Retina (tissue), 1 donor: ENCODE results near the gene EPHA10.
A peak's percentile ranks its signal among the peaks of the same experiment; 100 is the strongest.
"Not testable (repeated sequence)": the region's sequence is repeated elsewhere in the genome, so short reads cannot be mapped to it uniquely, and the experiment has no call there.

Experiments
- DNase-seq: peaks from one replicate; pipeline ENCODE4 v3.0.0-alpha.2; 2016

The EPHA10 gene

DNA sequence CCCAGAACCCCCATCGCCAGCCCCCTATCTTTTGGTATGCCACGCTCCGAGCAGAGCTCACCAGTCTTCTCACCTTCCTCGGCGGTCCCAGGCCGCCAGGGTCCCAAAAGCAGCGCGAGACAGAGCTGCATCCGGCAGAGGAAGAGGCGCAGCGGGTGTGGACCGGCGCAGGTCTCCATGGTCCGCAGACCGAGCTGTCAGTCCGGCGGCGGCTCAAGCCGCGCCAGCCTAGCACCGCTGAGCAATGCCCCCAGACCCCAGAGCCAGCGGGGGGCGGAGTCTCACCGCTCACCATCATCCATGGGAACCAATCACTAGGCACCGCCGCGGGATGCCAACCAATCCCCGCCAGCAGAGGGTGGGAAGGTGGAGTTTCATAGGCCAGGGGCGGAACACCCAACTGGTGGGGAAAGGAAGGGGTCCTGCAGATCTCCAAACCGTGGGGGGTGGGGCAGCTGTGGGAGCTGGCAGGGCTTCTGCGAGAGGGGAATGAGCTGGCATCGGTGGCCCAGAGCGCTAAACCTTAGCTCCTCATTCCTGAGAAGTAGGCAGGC, at the start of gene EPHA10:
EPHA10 (minus strand) TSS at position 233 of the 554 bp plus-strand sequence; CDS start at position 179, 54 bp downstream.
- peak; percentile 89 for DNase-seq

DNA sequence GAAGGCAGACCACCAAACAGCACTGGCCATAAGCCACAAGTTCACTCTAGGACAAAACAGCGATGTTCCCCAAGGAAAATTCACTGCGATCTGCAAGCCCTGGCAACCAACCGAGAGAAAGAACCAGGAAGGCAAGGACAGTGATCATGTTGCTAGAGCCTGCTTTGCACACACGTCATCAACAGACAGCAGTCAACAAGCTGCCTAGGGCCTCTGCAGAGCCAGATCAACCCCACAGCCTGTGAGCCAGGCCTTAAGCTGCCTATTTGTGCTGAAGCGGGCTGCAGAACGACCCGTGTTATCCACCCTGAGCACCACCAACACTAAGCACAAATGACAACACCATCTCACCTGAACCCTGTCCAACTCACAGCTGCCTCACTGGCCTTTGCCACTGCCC, 49.3 kb upstream of the EPHA10 start:
- no peak for DNase-seq

- no peak for DNase-seq
These were observed 48.7 kb upstream of the EPHA10 start for GRCh38 chr1:37813529-37814145.

- peak; percentile 78 for DNase-seq
These were observed 46.2 kb upstream of the EPHA10 start for GRCh38 chr1:37811027-37811655.

DNA sequence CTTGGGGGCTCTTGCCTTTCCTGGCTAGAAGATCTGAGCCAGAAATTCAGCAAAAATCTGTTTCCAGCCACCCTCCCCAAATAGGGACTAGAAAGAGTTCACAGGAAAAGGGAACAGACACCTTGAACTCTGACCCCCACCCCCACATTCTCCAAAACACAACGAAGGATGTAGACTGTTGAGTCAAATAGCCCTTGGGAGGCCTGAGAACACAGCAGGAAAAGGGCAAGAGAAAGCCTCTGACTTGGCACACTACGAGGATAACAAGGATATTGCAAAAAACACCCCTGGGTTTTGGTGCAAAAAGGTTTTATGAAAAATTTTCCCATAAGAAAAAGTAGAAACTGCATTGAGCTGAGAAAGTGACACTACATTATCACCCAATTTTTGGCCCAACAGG, 45.0 kb upstream of the EPHA10 start:
- no peak for DNase-seq

DNA sequence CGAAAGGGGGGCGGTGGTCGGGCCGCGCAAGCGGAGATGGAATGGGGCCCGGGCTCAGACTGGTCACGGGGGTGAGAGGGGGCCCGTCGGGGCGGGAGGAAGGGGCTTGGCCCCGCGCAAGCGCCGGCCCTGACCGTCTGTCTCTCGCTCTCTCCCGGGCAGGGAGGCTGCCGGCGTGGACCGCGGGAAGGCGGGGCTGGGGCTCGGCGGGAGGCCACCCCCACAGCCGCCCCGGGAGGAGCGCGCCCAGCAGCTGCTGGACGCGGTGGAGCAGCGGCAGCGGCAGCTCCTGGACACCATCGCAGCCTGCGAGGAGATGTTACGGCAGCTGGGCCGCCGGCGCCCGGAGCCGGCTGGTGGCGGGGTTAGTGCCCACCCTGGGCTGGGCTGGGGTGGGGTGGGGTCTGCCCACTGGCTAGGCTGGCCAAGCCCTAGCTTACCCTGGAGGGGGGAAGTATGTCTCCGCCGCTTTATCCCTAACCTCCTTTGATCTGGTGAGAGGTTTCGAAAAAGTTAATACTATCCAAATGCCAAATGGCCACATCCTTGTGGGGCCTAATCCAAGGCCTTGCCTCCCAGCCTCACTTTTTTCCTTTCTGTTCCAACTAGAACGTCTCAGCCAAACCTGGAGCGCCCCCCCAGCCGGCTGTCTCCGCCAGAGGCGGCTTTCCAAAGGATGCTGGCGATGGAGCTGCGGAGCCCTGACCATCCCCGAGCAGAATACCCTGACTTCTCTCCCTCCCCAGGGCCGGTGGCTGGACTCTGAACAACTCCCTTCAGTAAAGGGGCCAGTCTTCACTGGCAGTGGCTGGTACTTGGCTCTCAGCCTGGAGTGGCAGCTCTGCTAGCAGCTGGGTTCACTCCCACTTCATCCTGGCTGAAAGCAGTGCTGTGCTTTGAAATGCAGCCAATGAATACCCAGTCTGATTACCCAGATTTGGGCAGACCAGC, 43.7 kb upstream of the EPHA10 start:
- DNase-seq = peak; percentile 77

- peak; percentile 92 for DNase-seq
These were observed 42.8 kb upstream of the EPHA10 start, which contains the start of the genes C1orf122 and YRDC for GRCh38 chr1:37807555-37808368. Gene C1orf122, plus strand, starts transcription at chr1:37807790. Its CDS starts 615 bp downstream, at chr1:37808405. Gene YRDC, minus strand, starts transcription at chr1:37808208. Its CDS starts 28 bp downstream, at chr1:37808180.

DNA sequence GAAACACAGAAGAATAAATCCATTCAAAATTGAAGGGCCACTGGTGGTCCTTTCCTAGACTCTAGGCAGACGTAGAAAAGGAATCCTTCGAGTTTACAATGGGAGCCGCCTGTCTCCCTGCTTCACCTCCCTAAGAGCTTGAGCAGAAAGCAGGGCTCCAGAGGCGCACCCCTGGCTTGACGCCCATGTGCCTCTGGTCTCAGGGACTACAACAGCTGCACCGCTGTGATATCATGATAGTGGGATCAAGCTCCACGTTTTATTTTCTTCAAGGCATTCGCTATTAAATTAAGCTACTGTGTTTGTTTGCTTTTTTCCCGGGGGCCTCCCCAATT, 42.3 kb upstream of the EPHA10 start:
- no peak for DNase-seq

- no peak for DNase-seq
These were observed 37.5 kb upstream of the EPHA10 start for GRCh38 chr1:37802439-37802838.

GRCh38 chr1:37797750-37798345, 32.9 kb upstream of the EPHA10 start:
- no peak for DNase-seq

DNA sequence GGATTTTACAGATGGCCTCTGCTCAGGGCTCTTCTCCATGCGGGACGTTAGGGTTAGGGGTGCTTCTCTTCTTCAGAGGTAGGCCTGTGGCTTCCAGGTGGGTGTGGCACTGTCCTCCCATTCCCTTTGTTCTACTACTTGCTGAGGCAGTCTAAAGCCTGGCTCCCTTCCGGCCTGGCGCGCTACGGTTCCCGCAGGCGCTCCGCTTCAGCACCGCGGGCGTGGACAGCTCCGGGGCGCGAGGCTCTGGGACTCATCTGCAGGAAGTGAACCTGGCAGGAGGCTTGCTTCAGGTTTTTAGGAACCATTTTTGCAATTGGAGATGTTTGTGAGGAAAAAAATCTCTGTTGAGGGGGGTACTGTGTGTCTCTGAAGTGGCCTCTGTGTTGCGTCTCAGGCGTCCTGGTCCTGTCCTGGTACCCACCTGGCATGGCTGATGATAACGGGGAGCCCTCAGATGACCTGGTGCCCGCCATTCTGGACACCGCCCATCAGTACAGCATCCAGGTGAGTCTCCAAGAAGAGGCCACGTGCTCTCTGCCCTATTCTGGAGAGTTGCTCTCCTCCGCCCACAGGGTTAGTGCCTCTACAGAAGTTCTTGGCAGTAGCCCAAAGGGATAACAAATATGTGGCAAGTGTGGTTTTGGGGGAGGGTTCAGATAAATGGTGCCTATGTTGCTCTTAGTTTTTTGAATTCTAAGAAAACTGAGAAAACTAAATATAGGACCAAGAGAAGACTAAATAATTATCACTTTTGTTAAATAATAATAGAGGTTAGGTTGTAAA, 30.6 kb upstream of the EPHA10 start:
- DNase-seq = peak; percentile 76

DNA sequence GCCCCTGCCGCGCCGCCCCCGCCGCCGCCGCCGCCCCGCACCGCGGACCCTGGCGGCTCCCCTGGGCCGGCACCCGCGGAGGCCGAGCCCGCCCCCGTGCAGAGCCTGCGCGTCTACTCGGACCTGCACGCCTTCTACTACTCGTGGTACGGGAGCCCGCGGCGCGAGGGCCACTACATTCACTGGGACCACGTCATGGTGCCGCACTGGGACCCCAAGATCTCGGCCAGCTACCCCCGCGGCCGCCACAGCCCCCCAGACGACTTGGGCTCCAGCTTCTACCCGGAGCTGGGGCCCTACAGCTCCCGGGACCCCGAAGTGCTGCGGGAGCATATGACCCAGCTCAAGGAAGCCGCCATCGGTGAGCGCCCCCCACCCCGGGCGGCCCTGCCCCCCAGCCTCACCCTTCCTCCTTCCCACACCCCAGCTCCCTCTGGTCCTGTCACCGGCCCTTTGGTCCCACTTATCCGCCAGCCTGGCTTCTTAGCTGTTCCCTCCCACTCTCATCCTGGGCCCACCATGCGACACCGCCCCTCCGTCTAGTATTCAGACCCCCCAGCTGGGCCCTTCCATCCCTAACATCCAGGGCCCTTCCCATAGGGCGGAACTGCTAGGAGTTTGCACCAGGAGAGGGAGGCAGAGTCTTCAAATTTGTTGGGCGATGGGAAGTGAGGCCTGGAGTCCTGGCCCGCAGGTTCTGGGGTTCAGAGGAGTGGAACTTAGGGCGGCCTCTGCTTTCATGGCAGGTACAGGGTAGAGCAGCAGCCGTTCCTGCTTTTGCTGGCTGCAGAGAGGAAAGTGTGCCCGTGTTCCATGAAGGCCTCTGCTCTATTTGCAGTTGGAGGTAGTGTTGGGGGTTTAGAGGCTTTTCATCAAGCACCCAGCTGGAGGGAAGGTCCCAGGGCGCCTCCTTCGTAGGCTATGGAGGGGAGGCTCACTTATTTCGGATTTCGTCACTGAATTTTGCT, 29.7 kb upstream of the EPHA10 start:
- peak; percentile 58 for DNase-seq

GRCh38 chr1:37793773-37794371, 29.0 kb upstream of the EPHA10 start, which contains the start of gene MANEAL:
Gene MANEAL, plus strand, starts transcription at chr1:37793847. Its CDS starts 336 bp downstream, at chr1:37794183.
- DNase-seq = peak; percentile 79

DNA sequence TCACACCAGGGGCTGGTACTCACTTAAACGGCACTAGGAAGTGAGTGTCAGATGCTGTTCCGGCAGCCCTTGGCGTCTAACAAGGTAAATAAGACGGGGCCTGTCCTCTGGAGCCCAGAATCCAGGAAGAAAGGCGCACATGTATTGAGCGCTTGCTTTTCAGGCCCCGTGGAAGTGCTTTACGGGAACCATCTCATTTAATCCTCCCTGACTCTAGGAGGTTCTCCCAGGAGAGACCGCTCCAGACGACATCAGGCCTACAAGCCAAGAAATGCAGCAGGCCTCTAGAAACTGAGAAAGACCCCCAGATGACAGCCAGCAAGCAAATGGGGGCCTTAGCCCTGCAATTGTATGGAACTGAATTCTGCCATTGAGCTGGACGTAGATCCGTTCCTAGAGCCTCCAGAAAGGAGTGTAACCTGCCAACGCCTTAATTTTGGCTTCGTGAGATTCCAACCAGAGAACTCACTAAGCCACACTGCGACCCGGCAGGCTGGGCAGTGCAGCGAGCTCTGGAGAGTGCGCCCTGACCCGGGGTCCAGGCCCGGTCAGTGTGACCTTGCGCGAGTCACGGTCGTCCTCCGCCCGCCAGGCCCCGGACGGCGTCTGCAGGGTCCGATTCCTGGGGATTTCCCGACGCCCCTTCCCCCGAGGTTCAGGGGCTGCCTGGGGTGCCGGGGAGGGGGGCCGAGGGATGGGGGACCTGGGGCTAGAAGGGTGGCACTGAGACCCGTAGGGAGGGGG, 28.2 kb upstream of the EPHA10 start:
- DNase-seq = peak; percentile 13

DNA sequence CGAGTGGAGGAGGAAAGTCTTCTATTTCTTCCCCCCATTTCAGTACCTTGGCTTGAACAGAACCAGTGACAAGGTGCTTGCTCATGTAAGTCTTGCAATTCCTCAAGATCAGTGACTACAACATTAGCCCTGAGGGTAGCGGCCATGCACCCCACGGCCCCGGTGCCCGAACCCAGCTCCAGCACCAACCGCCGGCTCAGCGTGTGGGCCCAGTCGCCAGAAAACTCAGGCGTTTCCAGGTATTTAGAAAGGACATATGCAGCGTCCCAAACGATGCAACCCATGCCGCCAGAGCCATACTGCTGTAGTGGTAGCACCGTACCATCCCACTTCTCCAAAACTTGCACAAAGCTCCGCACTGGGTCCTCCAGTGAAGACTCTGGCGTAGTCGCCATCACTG, 17.6 kb upstream of the EPHA10 start:
- no peak for DNase-seq

DNA sequence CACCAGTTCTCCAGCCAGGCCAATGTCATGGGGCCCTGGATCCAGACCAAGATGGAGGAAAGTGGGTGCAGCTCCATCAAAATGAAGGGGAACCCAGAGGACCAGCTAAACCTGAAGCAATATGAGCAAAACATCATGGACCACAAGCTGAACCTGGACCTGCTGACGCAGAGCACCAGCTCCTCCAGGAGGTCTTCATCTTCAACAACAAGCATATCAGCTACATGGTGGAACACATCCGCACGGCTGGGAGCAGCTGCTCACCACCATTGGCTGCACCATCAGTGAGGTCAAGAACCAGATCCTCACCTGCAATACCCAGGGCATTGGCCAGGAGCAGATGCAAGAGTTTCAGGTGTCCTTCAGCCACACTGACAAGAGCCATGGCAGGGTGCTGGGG, 13.7 kb upstream of the EPHA10 start:
- no peak for DNase-seq

DNA sequence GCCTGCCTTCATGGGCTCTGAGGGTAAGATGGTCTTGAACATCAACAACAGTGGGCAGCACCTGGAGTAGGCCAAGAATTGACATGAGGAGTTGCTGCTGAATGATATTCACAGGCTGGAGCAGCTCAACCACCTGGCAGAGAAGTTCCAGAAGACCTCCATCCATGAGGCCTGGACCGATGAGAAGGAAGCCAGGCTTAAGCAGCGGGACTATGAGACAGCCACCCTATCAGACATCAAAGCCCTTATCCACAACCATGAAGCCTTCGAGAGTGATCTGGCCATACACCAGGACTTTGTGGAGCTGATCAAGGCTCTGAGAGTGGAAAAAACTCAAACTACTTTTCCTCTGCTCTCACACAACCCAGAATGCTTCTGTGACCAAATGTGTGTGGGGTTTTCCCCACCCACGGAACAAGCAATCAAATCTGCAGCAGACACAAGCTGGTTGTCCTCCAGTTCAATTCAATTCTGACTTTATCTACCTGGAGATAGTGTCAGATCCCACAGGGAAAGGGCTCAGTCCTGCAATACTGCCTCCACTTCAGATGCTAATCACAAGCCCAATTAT, 12.1 kb upstream of the EPHA10 start:
- no peak for DNase-seq

GRCh38 chr1:37771440-37771839, 6.5 kb upstream of the EPHA10 start:
- not testable (repeated sequence) for DNase-seq
